GM18526 (cell line): ENCODE measurements around the gene DHX35.

Source experiments
- POLR2A ChIP-seq: IDR thresholded peaks from 3 replicates; pipeline ENCODE4 v1.6.1; 2011; ENCODE audit not compliant: insufficient read length; ENCODE audit errors: extremely low read depth

Gene DHX35

GRCh38 chr20:39050555-39050902 lies 88.4 kb downstream of the DHX35 start:
- TF ChIP-seq POLR2A, result no peak

GRCh38 chr20:39052676-39053075 lies 90.5 kb downstream of the DHX35 start:
- TF ChIP-seq POLR2A, result no peak

- TF ChIP-seq POLR2A, result no peak
Observed at GRCh38 chr20:39057143-39057542, 95.0 kb downstream of the DHX35 start.

GRCh38 chr20:39057911-39058310 lies 95.8 kb downstream of the DHX35 start:
- no peak for TF ChIP-seq POLR2A

- no peak for TF ChIP-seq POLR2A
Observed at GRCh38 chr20:39059036-39059435, 96.9 kb downstream of the DHX35 start.

- TF ChIP-seq POLR2A, result no peak
Observed at GRCh38 chr20:39066471-39067242, 104.5 kb downstream of the DHX35 start.

- no peak for TF ChIP-seq POLR2A
Observed at GRCh38 chr20:39067526-39068216, 105.5 kb downstream of the DHX35 start.

GRCh38 chr20:39069976-39070375 lies 107.8 kb downstream of the DHX35 start:
- TF ChIP-seq POLR2A, result no peak

GRCh38 chr20:39070484-39071231 lies 108.5 kb downstream of the DHX35 start:
- TF ChIP-seq POLR2A, result no peak

GRCh38 chr20:39072132-39072531 lies 110.0 kb downstream of the DHX35 start:
- no peak for TF ChIP-seq POLR2A

- no peak for TF ChIP-seq POLR2A
Observed at GRCh38 chr20:39072653-39073052, 110.5 kb downstream of the DHX35 start.

GRCh38 chr20:39075731-39076130 lies 113.6 kb downstream of the DHX35 start:
- TF ChIP-seq POLR2A, result no peak

GRCh38 chr20:39076958-39077357 lies 114.8 kb downstream of the DHX35 start:
- TF ChIP-seq POLR2A, result no peak

- TF ChIP-seq POLR2A, result no peak
Observed at GRCh38 chr20:39080326-39080725, 118.2 kb downstream of the DHX35 start.

- TF ChIP-seq POLR2A, result no peak
Observed at GRCh38 chr20:39081255-39081654, 119.1 kb downstream of the DHX35 start.

GRCh38 chr20:39082622-39083398 lies 120.7 kb downstream of the DHX35 start:
- TF ChIP-seq POLR2A, result no peak

GRCh38 chr20:39083761-39084160 lies 121.6 kb downstream of the DHX35 start:
- no peak for TF ChIP-seq POLR2A
